PFSK-1 (cell line): Measurements from ENCODE around the gene ITGA8.

Source experiments
- FOXP2 ChIP-seq: optimal IDR thresholded peaks from 2 replicates; pipeline ENCODE3; 2011; ENCODE audit warnings: borderline replicate concordance, control low read depth, inconsistent platforms; ENCODE audit not compliant: insufficient read depth; ENCODE audit errors: extremely low read length, extremely low read depth
- POLR2AphosphoS5 ChIP-seq: IDR thresholded peaks from 2 replicates; pipeline ENCODE4 v1.6.1; 2012; ENCODE audit warnings: low read depth, mild to moderate bottlenecking, control low read depth, low read length, moderate library complexity
- TAF1 ChIP-seq: IDR thresholded peaks from 2 replicates; pipeline ENCODE4 v1.6.1; 2012; ENCODE audit warnings: low read length, control low read depth, borderline replicate concordance; ENCODE audit not compliant: insufficient read depth

- TF ChIP-seq POLR2AphosphoS5 (no peak), FOXP2 (no peak), TAF1 (no peak)
These were observed 168.8 kb downstream of the ITGA8 start for GRCh38 chr10:15550950-15551349.
